SK-N-SH (cell line): ENCODE results near the gene SRD5A3. TPM values are rescaled to one million over a fixed set of nuclear protein-coding genes. Genes with fewer than 3 reads are reported as not detected.

ENCODE experiments used
- CTCF ChIA-PET: fragments of 300-600, 350-600 bp; formaldehyde crosslinking; extraction: SDS; loops from one replicate; lab custom pipeline; 2021; lab: Yijun Ruan, JAX
- POLR2A ChIA-PET: fragments of 350-600 bp; sonication (Branson Sonifier 250); formaldehyde crosslinking; extraction: SDS; loops from one replicate; lab custom pipeline; 2020; ENCODE audit warnings: antibody characterized with exemption, inconsistent platforms; lab: Yijun Ruan, JAX
- DNase-seq: peaks from one replicate; pipeline ENCODE4 v3.0.0; 2012
- H2AFZ ChIP-seq: fragments of 200-600 bp; sonication (generic); 2 replicates; pipeline ENCODE4 v1.8.1; 2016; ENCODE audit warnings: antibody characterized with exemption, mild to moderate bottlenecking, low read depth
- H3F3A ChIP-seq: fragments of 200-600 bp; sonication (generic); replicated peaks from 2 replicates; pipeline ENCODE3; 2016; ENCODE audit warnings: antibody characterized with exemption, mild to moderate bottlenecking; ENCODE audit not compliant: insufficient read depth
- H3K27ac ChIP-seq, 2 experiments: fragments of 200-500 bp in 1 of 2; fragments of 200-600 bp in 1 of 2; sonication (Bioruptor generic) in 1 of 2; sonication (generic), shearing (Covaris generic) in 1 of 2; 2 replicates each; pipeline versions ENCODE4 v1.5.1 to v1.6.1; 2014 to 2016; ENCODE audit warnings: low read depth in 2 of 2, inconsistent platforms in 1 of 2, low read length in 1 of 2, mild to moderate bottlenecking in 1 of 2, mixed read lengths in 1 of 2
- H3K27me3 ChIP-seq: fragments of 200-600 bp; sonication (generic), shearing (Covaris generic); 2 replicates; pipeline ENCODE4 v1.6.1; 2016; ENCODE audit warnings: mixed run types; ENCODE audit not compliant: insufficient read depth
- H3K36me3 ChIP-seq, 2 experiments: fragments of 200-500 bp in 1 of 2; fragments of 200-600 bp in 1 of 2; sonication (Bioruptor generic) in 1 of 2; sonication (generic) in 1 of 2; replicated peaks in 1 of 2; 2 replicates each; pipeline versions ENCODE3 to v1.5.1; 2014 to 2016; ENCODE audit warnings: low read length in 1 of 2, mild to moderate bottlenecking in 1 of 2; ENCODE audit not compliant: insufficient read depth in 2 of 2, control insufficient read depth in 1 of 2
- H3K4me1 ChIP-seq, 2 experiments: fragments of 200-500 bp in 1 of 2; fragments of 200-600 bp in 1 of 2; sonication (Bioruptor generic) in 1 of 2; sonication (generic), shearing (Covaris generic) in 1 of 2; 2 replicates each; pipeline versions ENCODE4 v1.5.1 to v1.6.1; 2014 to 2016; ENCODE audit warnings: low read depth in 1 of 2, low read length in 1 of 2, mixed run types in 1 of 2; ENCODE audit not compliant: insufficient read depth in 2 of 2, control insufficient read depth in 1 of 2
- H3K4me2 ChIP-seq: fragments of 200-600 bp; sonication (generic), shearing (Covaris generic); 2 replicates; pipeline ENCODE4 v1.6.1; 2017; ENCODE audit warnings: mixed run types
- H3K4me3 ChIP-seq, 2 experiments: fragments of 200-500 bp in 1 of 2; fragments of 200-600 bp in 1 of 2; sonication (Bioruptor generic) in 1 of 2; sonication (generic), shearing (Covaris generic) in 1 of 2; 2 replicates each; pipeline versions ENCODE4 v1.5.1 to v1.8.1; 2014 to 2016; ENCODE audit warnings: low read depth in 2 of 2, inconsistent platforms in 1 of 2, low read length in 1 of 2, mild to moderate bottlenecking in 1 of 2, mixed read lengths in 1 of 2, moderate library complexity in 1 of 2
- H3K79me2 ChIP-seq: fragments of 200-600 bp; sonication (generic); 2 replicates; pipeline ENCODE4 v1.8.1; 2017; ENCODE audit warnings: mild to moderate bottlenecking; ENCODE audit not compliant: insufficient read depth
- H3K9ac ChIP-seq: fragments of 200-600 bp; sonication (generic); 2 replicates; pipeline ENCODE4 v1.6.1; 2017; ENCODE audit warnings: mixed run types
- H3K9me2 ChIP-seq: fragments of 200-600 bp; sonication (generic); 2 replicates; pipeline ENCODE4 v1.6.1; 2017; ENCODE audit warnings: mixed run types
- H3K9me3 ChIP-seq: fragments of 200-600 bp; sonication (generic); 2 replicates; pipeline ENCODE4 v1.6.1; 2017; ENCODE audit warnings: mixed run types, mild to moderate bottlenecking, moderate library complexity
- H4K20me1 ChIP-seq: fragments of 200-600 bp; sonication (generic); 2 replicates; pipeline ENCODE4 v1.6.1; 2017; ENCODE audit warnings: mild to moderate bottlenecking, mixed run types; ENCODE audit not compliant: insufficient read depth
- CHD2 ChIP-seq: fragments of 150-350 bp; IDR thresholded peaks from 2 replicates; pipeline ENCODE4 v1.6.1; 2018; ENCODE audit warnings: low read length; ENCODE audit not compliant: partially characterized antibody
- ELF1 ChIP-seq: IDR thresholded peaks from 2 replicates; pipeline ENCODE4 v1.4.0; 2012
- FOSL2 ChIP-seq: IDR thresholded peaks from 2 replicates; pipeline ENCODE4 v1.4.0; 2012; ENCODE audit warnings: low read depth, mild to moderate bottlenecking, moderate library complexity, borderline replicate concordance
- FOXJ3 ChIP-seq: sonication (generic); formaldehyde crosslinking; IDR thresholded peaks from 2 replicates; pipeline ENCODE4 v1.5.1; 2020; ENCODE audit warnings: mild to moderate bottlenecking, missing genetic modification reagents
- GATA2 ChIP-seq: sonication (generic); formaldehyde crosslinking; IDR thresholded peaks from 2 replicates; pipeline ENCODE4 v1.5.0; 2020; ENCODE audit warnings: mild to moderate bottlenecking, missing genetic modification reagents
- JUND ChIP-seq: IDR thresholded peaks from 2 replicates; pipeline ENCODE4 v1.4.0; 2012
- RFX5 ChIP-seq: IDR thresholded peaks from 2 replicates; pipeline ENCODE4 v1.6.1; 2012; ENCODE audit warnings: mild to moderate bottlenecking, improper control_type of control experiment, low read length
- RXRA ChIP-seq: IDR thresholded peaks from 2 replicates; pipeline ENCODE4 v1.4.0; 2012; ENCODE audit warnings: low read depth, mild to moderate bottlenecking, borderline replicate concordance
- SIN3A ChIP-seq: IDR thresholded peaks from 2 replicates; pipeline ENCODE4 v1.6.1; 2012; ENCODE audit warnings: low read depth, mild to moderate bottlenecking, low read length, moderate library complexity, borderline replicate concordance
- SMC3 ChIP-seq: IDR thresholded peaks from 2 replicates; pipeline ENCODE4 v1.6.1; 2012; ENCODE audit warnings: low read depth, low read length, improper control_type of control experiment
- TAF1 ChIP-seq: IDR thresholded peaks from 2 replicates; pipeline ENCODE4 v1.6.1; 2012; ENCODE audit warnings: low read depth, mild to moderate bottlenecking, low read length, moderate library complexity, borderline replicate concordance
- TCF12 ChIP-seq: IDR thresholded peaks from 2 replicates; pipeline ENCODE4 v1.4.0; 2012
- TEAD4 ChIP-seq: IDR thresholded peaks from 2 replicates; pipeline ENCODE4 v1.4.0; 2012; ENCODE audit warnings: mild to moderate bottlenecking, borderline replicate concordance; ENCODE audit not compliant: insufficient read depth
- WGBS: methylation state at CpG from one replicate; pipeline ENCODE4 v1.1.6; 2017; ENCODE audit warnings: low lambda C conversion rate; 5-methylcytosine and 5-hydroxymethylcytosine counted together
- polyA plus RNA-seq, 3 experiments: library from polyadenylated mRNA; depleted of rRNA; stranded (reverse); fragments of >200 nt; gene quantifications; 2 replicates each; pipeline ENCODE4 v1.2.3, GENCODE V29; 2012
- TF ChIP-seq, protein P1 (sequence below): fragments of 200-600 bp; sonication (generic); IDR thresholded peaks from 2 replicates; pipeline ENCODE4 v1.6.1; 2017; ENCODE audit warnings: antibody characterized with exemption, mild to moderate bottlenecking, moderate library complexity
- TF ChIP-seq, protein P2 (sequence below): fragments of 150-350 bp; IDR thresholded peaks from 2 replicates; pipeline ENCODE4 v1.6.1; 2017; ENCODE audit warnings: antibody characterized with exemption, low read length, low read depth, borderline replicate concordance
- TF ChIP-seq, protein P3 (sequence below): IDR thresholded peaks from 2 replicates; pipeline ENCODE4 v1.4.0; 2012; ENCODE audit warnings: low read depth, borderline replicate concordance

The SRD5A3 gene
- polyA plus RNA-seq, 1 of the 3 experiments (the other 2 are of a cell fraction): 5.1 TPM

DNA sequence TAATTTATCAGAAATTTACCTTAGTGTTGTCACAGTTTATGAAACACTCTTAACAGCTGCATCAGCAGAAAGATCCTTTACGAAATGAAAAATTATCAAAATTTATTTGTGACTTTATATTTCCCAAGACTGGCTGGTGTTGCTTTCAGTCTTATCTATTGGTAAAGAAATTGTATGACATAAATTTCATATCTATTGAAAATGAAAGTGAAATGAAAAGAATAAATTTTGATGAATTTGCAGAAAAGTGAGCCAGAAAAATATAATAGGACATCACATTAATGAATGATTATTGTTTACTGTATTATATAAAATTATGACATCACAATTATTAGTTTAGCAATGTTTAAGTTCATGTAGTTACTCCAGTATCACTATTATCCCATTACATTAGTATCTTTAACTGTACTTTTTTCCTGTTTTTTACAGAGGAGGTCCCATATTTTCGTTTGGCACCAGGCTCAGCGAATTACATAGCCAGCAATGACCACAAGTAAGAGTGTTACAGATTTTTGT, 36.5 kb downstream of the SRD5A3 start (continued):
- TF ChIP-seq, protein P1, sequence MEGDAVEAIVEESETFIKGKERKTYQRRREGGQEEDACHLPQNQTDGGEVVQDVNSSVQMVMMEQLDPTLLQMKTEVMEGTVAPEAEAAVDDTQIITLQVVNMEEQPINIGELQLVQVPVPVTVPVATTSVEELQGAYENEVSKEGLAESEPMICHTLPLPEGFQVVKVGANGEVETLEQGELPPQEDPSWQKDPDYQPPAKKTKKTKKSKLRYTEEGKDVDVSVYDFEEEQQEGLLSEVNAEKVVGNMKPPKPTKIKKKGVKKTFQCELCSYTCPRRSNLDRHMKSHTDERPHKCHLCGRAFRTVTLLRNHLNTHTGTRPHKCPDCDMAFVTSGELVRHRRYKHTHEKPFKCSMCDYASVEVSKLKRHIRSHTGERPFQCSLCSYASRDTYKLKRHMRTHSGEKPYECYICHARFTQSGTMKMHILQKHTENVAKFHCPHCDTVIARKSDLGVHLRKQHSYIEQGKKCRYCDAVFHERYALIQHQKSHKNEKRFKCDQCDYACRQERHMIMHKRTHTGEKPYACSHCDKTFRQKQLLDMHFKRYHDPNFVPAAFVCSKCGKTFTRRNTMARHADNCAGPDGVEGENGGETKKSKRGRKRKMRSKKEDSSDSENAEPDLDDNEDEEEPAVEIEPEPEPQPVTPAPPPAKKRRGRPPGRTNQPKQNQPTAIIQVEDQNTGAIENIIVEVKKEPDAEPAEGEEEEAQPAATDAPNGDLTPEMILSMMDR: no peak
- TF ChIP-seq SIN3A (no peak), TEAD4 (no peak)

DNA sequence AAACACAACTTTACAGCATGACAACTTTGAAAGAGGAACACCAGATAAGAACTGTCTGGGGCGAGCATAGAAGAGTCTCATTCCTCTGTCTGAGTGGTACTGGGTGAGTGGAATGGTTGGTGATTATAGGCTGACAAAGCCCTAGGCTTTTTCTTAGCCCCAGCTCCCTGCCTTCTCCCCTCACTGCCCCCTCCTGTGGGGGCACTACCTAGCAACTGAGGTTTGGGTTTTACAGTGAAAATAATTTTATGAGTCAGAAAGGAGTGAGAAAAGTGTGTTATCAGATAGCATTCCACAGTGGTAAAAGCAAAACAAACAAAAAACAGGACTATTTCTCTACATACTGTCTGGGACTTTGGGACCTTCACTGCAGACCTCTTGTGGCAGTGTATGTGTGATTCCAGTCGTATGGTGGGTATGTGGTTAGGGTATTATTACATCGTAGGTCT, 39.2 kb downstream of the SRD5A3 start:
- Histone ChIP-seq H3K4me1 (no peaks in the 10 kb centered on the region; a peak in 1 of 4 replicates), H3K9me2 (no peaks in the 10 kb centered on the region), H4K20me1 (no peaks in the 10 kb centered on the region)
- POLR2A ChIA-PET: no interaction called here
- no peak for DNase-seq
- TF ChIP-seq FOSL2: no peak
- no peak for TF ChIP-seq ELF1
- TF ChIP-seq, all 33 proteins: peak for 0
- H3K4me2 ChIP-seq: no peak overlapping the region
- no peaks in the 10 kb centered on the region for H3F3A ChIP-seq
- H3K36me3 ChIP-seq: no peaks in the 10 kb centered on the region
- H3K9ac ChIP-seq: no peak overlapping the region
- H3K9me3 ChIP-seq: no peaks in the 10 kb centered on the region
- no peak overlapping the region for H2AFZ ChIP-seq
- WGBS: 81% methylated on average over 3 of the region's 3 CpGs
- H3K27ac ChIP-seq: peak overlapping the region in 1 of 2 experiments; percentile 1; a peak in 1 of 4 replicates
- no peaks in the 10 kb centered on the region for H3K79me2 ChIP-seq
- CTCF ChIA-PET: interaction anchor here (0.8 to 1.1 kb wide), 3 partner anchors 38 to 468 kb away, joined by 3 read pairs; partner anchors contain the start of gene EXOC1
- no peaks in the 10 kb centered on the region for H3K27me3 ChIP-seq
- H3K4me3 ChIP-seq: no peak overlapping the region

DNA sequence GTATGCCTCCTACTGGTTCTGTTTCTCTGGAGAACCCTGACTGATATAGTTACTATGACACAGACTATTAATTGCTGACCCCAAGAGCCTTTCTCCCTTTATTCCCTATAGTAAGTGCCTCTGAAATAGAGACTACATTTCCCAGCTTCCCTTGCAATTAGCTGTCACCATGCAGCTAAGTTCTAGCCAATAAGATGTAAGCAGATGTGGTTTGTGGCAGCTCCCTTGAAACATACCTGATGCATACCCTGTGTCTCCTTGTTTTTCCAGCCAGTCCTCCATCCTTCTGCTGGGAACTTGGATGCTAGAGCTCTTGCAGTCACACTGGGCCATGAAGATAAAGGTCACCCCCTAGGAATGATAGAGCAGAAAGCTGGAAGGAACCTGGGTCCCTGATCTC, 40.0 kb downstream of the SRD5A3 start:
- H4K20me1 ChIP-seq: no peaks in the 10 kb centered on the region
- no peak overlapping the region for H3K9ac ChIP-seq
- H3F3A ChIP-seq: no peaks in the 10 kb centered on the region
- H3K79me2 ChIP-seq: no peaks in the 10 kb centered on the region
- no peak overlapping the region for H2AFZ ChIP-seq
- no peaks in the 10 kb centered on the region for H3K36me3 ChIP-seq
- H3K4me2 ChIP-seq: no peak overlapping the region
- no peak overlapping the region for H3K4me3 ChIP-seq
- H3K9me3 ChIP-seq: no peaks in the 10 kb centered on the region
- no peaks in the 10 kb centered on the region; a peak in 1 of 4 replicates for H3K4me1 ChIP-seq
- peak; percentile 53 for DNase-seq
- ChIA-PET POLR2A (interaction anchor here (1.2 kb wide), 1 partner anchor 9 kb away, joined by 8 read pairs; the partner anchor contains the start of gene TMEM165), CTCF (interaction anchor here (0.8 to 1.1 kb wide), 2 partner anchors 39 to 468 kb away, joined by 3 read pairs; partner anchors contain the start of gene EXOC1)
- TF ChIP-seq ELF1 (no peak), TEAD4 (no peak), FOXJ3 (CRISPR knock-in tag) (no peak), SMC3 (no peak), JUND (no peak), RFX5 (no peak), TAF1 (no peak), FOSL2 (no peak), CHD2 (no peak), TCF12 (no peak), RXRA (no peak), GATA2 (CRISPR knock-in tag) (no peak)
- TF ChIP-seq, protein P2, sequence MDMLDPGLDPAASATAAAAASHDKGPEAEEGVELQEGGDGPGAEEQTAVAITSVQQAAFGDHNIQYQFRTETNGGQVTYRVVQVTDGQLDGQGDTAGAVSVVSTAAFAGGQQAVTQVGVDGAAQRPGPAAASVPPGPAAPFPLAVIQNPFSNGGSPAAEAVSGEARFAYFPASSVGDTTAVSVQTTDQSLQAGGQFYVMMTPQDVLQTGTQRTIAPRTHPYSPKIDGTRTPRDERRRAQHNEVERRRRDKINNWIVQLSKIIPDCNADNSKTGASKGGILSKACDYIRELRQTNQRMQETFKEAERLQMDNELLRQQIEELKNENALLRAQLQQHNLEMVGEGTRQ: no peak
- TF ChIP-seq, protein P3, sequence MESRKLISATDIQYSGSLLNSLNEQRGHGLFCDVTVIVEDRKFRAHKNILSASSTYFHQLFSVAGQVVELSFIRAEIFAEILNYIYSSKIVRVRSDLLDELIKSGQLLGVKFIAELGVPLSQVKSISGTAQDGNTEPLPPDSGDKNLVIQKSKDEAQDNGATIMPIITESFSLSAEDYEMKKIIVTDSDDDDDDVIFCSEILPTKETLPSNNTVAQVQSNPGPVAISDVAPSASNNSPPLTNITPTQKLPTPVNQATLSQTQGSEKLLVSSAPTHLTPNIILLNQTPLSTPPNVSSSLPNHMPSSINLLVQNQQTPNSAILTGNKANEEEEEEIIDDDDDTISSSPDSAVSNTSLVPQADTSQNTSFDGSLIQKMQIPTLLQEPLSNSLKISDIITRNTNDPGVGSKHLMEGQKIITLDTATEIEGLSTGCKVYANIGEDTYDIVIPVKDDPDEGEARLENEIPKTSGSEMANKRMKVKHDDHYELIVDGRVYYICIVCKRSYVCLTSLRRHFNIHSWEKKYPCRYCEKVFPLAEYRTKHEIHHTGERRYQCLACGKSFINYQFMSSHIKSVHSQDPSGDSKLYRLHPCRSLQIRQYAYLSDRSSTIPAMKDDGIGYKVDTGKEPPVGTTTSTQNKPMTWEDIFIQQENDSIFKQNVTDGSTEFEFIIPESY: no peak
- no peaks in the 10 kb centered on the region for H3K9me2 ChIP-seq
- H3K27me3 ChIP-seq: no peaks in the 10 kb centered on the region
- no peak overlapping the region for H3K27ac ChIP-seq
